ENCODE measurements around the gene MYO1C.

The MYO1C gene

DNA sequence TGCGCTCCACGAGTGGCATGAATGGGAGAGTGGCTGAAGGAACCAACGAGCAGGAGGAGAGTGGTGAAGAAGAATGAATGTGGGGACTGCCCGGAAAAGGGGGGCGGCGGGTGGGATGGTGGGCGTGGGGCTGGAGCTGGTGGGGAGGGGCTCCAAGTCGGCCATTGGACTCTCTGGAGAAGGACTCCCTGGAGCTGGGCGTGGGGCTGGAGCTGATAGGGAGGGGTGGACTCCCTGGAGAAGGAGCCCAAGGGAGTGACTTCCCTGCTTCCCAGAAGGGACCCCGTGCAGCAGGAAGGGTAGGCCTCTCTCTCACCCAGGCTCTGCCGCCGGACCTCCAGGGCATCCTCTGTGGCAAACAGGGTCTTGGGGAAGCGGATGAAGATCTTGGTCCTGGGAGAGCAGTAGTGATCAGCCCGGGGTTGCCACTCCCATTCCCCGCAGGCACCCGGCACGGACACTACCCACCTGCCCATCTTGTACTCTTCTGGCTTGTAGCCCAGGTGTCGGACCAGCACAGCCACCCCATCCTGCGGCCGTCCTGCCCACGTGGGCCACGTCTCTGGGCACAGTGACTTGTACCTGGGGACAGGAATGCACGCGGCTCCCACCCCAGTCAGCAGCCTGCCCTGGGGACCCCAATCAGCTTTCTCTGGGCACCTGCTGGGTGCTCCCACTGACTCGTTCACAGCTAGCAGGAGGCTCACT is 21.6 kb downstream of the MYO1C start:
- TF ChIP-seq, protein P1, sequence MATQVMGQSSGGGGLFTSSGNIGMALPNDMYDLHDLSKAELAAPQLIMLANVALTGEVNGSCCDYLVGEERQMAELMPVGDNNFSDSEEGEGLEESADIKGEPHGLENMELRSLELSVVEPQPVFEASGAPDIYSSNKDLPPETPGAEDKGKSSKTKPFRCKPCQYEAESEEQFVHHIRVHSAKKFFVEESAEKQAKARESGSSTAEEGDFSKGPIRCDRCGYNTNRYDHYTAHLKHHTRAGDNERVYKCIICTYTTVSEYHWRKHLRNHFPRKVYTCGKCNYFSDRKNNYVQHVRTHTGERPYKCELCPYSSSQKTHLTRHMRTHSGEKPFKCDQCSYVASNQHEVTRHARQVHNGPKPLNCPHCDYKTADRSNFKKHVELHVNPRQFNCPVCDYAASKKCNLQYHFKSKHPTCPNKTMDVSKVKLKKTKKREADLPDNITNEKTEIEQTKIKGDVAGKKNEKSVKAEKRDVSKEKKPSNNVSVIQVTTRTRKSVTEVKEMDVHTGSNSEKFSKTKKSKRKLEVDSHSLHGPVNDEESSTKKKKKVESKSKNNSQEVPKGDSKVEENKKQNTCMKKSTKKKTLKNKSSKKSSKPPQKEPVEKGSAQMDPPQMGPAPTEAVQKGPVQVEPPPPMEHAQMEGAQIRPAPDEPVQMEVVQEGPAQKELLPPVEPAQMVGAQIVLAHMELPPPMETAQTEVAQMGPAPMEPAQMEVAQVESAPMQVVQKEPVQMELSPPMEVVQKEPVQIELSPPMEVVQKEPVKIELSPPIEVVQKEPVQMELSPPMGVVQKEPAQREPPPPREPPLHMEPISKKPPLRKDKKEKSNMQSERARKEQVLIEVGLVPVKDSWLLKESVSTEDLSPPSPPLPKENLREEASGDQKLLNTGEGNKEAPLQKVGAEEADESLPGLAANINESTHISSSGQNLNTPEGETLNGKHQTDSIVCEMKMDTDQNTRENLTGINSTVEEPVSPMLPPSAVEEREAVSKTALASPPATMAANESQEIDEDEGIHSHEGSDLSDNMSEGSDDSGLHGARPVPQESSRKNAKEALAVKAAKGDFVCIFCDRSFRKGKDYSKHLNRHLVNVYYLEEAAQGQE (IDR thresholded peaks at IDR 0.05; ENCODE audit: low read depth) = no peak
- TF ChIP-seq EP300 (IDR thresholded peaks at IDR 0.05; ENCODE audit: borderline replicate concordance) (no peak), FOXM1 (IDR thresholded peaks at IDR 0.05; ENCODE audit: borderline replicate concordance, low read depth) (no peak), TAF1 (IDR thresholded peaks at IDR 0.05; ENCODE audit: low read depth) (no peak), NFIC (IDR thresholded peaks at IDR 0.05) (no peak), CEBPB (IDR thresholded peaks at IDR 0.05) (no peak)

DNA sequence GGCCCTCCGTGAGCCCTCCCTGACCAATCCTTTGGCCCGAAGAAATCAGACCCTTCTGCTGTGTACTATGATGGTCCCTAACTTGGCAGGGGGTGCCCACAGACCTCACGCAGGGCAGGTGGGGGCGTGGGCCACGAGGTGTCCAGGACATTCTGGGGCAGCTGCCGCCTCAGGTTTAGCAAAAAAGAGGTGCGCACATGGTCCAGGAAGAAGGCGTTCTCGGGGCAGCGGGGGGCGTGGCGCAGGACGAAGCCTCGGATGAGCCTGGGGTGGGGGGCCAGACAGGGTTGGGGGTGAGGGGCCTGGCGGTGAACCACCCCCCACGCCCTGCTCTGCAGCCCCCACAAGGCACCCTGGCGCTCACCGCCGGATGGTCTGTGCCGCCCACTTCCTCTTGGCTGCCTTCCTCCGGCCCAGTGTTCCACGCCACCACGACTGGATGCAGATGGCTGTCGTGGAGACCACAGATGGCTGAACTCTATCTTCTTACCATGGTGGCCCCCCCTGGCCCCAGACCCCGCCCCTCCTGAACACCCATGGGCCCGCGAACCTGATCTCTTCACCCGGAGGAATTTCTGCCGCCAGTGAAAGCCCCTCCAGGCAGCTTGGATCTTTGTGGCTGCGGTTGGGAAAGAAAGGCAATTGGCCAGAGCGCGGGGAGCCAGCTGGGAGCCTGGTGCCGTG is 22.3 kb downstream of the MYO1C start:
- TF ChIP-seq TAF1 (IDR thresholded peaks at IDR 0.05; ENCODE audit: low read depth) = no peak
- no peak for TF ChIP-seq RAD21 (IDR thresholded peaks at IDR 0.05; ENCODE audit: low read depth)
- TF ChIP-seq EP300 (IDR thresholded peaks at IDR 0.05; ENCODE audit: borderline replicate concordance) = no peak
- no peak for TF ChIP-seq TEAD4 (IDR thresholded peaks at IDR 0.05)
- TF ChIP-seq FOXM1 (IDR thresholded peaks at IDR 0.05; ENCODE audit: borderline replicate concordance, low read depth) = no peak

DNA sequence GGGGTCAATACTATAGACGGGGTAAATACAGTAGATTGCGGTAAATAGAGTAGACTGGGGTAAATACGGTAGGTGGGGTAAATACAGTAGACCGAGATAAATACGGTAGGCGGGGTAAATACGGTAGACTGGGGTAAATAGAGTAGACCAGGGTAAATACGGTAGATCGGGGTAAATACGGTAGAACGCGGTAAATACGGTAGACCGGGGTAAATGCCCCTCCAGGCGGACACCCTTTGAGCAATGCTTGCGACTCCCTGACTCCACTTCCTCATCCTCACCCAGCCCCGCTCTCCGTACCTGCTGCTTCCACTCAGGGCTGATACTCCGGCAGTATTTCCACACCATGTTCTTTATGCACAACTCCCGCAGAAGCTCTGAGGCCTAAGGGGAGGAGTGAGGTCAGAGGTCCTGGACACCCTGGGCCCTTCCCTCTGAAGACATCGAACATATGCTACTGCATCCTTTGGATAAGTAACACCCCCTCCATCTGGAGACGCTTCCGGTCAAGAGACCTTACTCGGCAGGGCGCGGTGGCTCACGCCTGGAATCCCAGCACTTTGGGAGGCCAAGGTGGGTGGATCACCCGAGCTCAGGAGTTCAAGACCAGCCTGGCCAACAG is 23.1 kb downstream of the MYO1C start:
- TF ChIP-seq TCF12 (IDR thresholded peaks at IDR 0.05; ENCODE audit: low read depth) = no peak
- no peak for TF ChIP-seq YY1 (IDR thresholded peaks at IDR 0.05; ENCODE audit: low read depth)
- no peak for TF ChIP-seq EGR1 (IDR thresholded peaks at IDR 0.05)

DNA sequence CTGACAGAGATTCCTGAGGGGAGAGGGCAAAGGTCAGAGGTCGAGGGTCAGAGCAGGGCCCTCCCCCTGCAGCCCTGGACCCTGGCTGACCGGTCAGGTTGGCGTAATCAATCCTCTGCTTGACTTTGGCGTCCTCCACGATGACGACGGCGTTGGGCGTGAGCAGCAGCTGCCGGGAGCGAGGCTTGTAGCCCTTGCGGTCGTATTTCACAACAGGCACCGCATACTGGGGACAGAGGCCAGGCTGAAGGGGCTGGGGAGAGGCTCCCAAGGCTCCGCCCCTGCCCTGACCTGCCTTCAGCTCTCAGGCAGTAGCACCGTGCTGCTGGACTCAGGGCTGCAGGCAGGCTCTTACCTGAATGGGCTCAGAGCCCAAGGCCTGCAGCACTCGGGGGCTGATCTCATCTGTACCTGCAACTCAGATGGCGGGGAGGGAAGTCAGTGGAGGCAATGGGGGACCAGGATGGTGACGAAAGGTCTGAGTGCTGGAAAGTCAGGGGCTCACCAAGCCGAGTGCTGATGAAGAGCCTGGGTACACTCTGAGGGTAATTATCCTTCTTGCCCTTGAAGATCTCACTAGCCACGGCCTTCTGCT is 24.5 kb downstream of the MYO1C start:
- TF ChIP-seq ZBTB7A (IDR thresholded peaks at IDR 0.05; ENCODE audit: low read depth) (no peak), RAD21 (IDR thresholded peaks at IDR 0.05; ENCODE audit: low read depth) (no peak), NFIC (IDR thresholded peaks at IDR 0.05) (no peak), YY1 (IDR thresholded peaks at IDR 0.05; ENCODE audit: low read depth) (no peak), EGR1 (IDR thresholded peaks at IDR 0.05) (no peak), CEBPB (IDR thresholded peaks at IDR 0.05) (no peak)
- TF ChIP-seq, protein P2, sequence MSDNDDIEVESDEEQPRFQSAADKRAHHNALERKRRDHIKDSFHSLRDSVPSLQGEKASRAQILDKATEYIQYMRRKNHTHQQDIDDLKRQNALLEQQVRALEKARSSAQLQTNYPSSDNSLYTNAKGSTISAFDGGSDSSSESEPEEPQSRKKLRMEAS (IDR thresholded peaks at IDR 0.05) = no peak
- TF ChIP-seq, protein P1 (IDR thresholded peaks at IDR 0.05; ENCODE audit: low read depth) = no peak
- TF ChIP-seq, protein P3, sequence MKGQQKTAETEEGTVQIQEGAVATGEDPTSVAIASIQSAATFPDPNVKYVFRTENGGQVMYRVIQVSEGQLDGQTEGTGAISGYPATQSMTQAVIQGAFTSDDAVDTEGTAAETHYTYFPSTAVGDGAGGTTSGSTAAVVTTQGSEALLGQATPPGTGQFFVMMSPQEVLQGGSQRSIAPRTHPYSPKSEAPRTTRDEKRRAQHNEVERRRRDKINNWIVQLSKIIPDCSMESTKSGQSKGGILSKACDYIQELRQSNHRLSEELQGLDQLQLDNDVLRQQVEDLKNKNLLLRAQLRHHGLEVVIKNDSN (IDR thresholded peaks at IDR 0.05) = no peak

DNA sequence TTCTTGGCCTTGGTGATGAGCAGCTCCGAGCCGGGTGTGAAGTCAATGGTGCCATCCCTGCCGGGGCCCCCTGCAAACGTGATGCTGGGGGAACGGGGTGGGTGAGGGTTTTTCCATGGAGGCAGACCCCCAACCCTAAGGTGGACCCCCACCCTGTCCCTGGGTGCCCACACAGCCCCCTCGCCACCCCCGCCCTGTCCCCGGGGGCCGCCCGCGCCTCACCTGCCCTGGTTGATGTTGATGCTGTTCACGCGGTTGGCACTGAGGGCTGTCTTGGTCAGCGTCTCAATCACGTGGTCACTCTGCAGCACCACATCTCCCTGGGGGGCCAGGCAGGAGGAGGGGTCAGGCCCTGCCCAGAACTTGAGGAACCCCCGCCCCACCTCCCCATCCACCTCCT is 25.2 kb downstream of the MYO1C start:
- TF ChIP-seq, protein P1 (IDR thresholded peaks at IDR 0.05; ENCODE audit: low read depth) = no peak
- TF ChIP-seq, protein P3 (IDR thresholded peaks at IDR 0.05) = no peak
- TF ChIP-seq NFIC (IDR thresholded peaks at IDR 0.05) = no peak
- no peak for TF ChIP-seq FOXM1 (IDR thresholded peaks at IDR 0.05; ENCODE audit: borderline replicate concordance, low read depth)
- TF ChIP-seq ZBTB7A (IDR thresholded peaks at IDR 0.05; ENCODE audit: low read depth) = no peak
- TF ChIP-seq CEBPB (IDR thresholded peaks at IDR 0.05) = no peak
- no peak for TF ChIP-seq TAF1 (IDR thresholded peaks at IDR 0.05; ENCODE audit: low read depth)
- TF ChIP-seq, protein P2 (IDR thresholded peaks at IDR 0.05) = no peak
- TF ChIP-seq YY1 (IDR thresholded peaks at IDR 0.05; ENCODE audit: low read depth) = no peak
- TF ChIP-seq TEAD4 (IDR thresholded peaks at IDR 0.05) = no peak
- no peak for TF ChIP-seq RAD21 (IDR thresholded peaks at IDR 0.05; ENCODE audit: low read depth)
- no peak for TF ChIP-seq TCF12 (IDR thresholded peaks at IDR 0.05; ENCODE audit: low read depth)
- TF ChIP-seq CREB1 (IDR thresholded peaks at IDR 0.05; ENCODE audit: low read depth) = no peak
